Neuronal stem cell (in vitro differentiated cells): Measurements from ENCODE around the gene UPF1.

ENCODE experiments used
- DNase-seq: peaks from one replicate; pipeline ENCODE4 v3.0.0-alpha.2; 2013; ENCODE audit warnings: low spot score
- H2AFZ ChIP-seq: one replicate; pipeline ENCODE4 v1.6.1; 2013; ENCODE audit warnings: mild to moderate bottlenecking, low read length, inconsistent platforms
- H2AK5ac ChIP-seq: 2 replicates; pipeline ENCODE4 v1.6.1; 2013; ENCODE audit warnings: low read depth, mild to moderate bottlenecking, inconsistent platforms, low read length, moderate library complexity, mixed read lengths
- H2BK120ac ChIP-seq: 2 replicates; pipeline ENCODE4 v1.6.1; 2013; ENCODE audit warnings: low read depth, mild to moderate bottlenecking, inconsistent platforms, low read length, moderate library complexity, mixed read lengths
- H2BK12ac ChIP-seq: one replicate; pipeline ENCODE4 v1.6.1; 2013; ENCODE audit warnings: low read length, inconsistent platforms
- H2BK15ac ChIP-seq: 2 replicates; pipeline ENCODE4 v1.6.1; 2013; ENCODE audit warnings: mild to moderate bottlenecking, low read length, inconsistent platforms, mixed read lengths
- H2BK5ac ChIP-seq: one replicate; pipeline ENCODE4 v1.6.1; 2013; ENCODE audit warnings: inconsistent platforms, mild to moderate bottlenecking, low read length, moderate library complexity
- H3K14ac ChIP-seq: one replicate; pipeline ENCODE4 v1.6.1; 2013; ENCODE audit warnings: low read length, inconsistent platforms
- H3K18ac ChIP-seq: 2 replicates; pipeline ENCODE4 v1.6.1; 2013; ENCODE audit warnings: low read length, inconsistent platforms
- H3K23ac ChIP-seq: 2 replicates; pipeline ENCODE4 v1.6.1; 2013; ENCODE audit warnings: low read depth, mild to moderate bottlenecking, mixed read lengths, low read length, inconsistent platforms; ENCODE audit not compliant: poor library complexity
- H3K27ac ChIP-seq: replicated peaks from 3 replicates; pipeline ENCODE4 v1.5.1; 2013; ENCODE audit warnings: low read length, inconsistent platforms
- H3K27me3 ChIP-seq, 3 experiments: 2 replicates each; pipeline ENCODE4 v1.6.1; 2013; ENCODE audit warnings: low read length in 3 of 3, mild to moderate bottlenecking in 2 of 3, inconsistent platforms in 1 of 3, low read depth in 1 of 3, mixed read lengths in 1 of 3, moderate library complexity in 1 of 3; ENCODE audit not compliant: control insufficient read depth in 3 of 3, insufficient read depth in 3 of 3
- H3K36me3 ChIP-seq, 2 donors: replicated peaks in 1 of 2; 2 replicates each; pipeline ENCODE4 v1.6.1; 2013; ENCODE audit warnings: low read length in 2 of 2; ENCODE audit not compliant: control insufficient read depth in 2 of 2, insufficient read depth in 2 of 2
- H3K4ac ChIP-seq: 2 replicates; pipeline ENCODE4 v1.6.1; 2013; ENCODE audit warnings: inconsistent platforms, mild to moderate bottlenecking, low read length, moderate library complexity
- H3K4me1 ChIP-seq, 2 donors: 1 replicate in 1 of 2; 2 replicates in 1 of 2; pipeline ENCODE4 v1.6.1; 2013; ENCODE audit warnings: low read length in 2 of 2, low read depth in 1 of 2; ENCODE audit not compliant: control insufficient read depth in 2 of 2, insufficient read depth in 1 of 2
- H3K4me2 ChIP-seq: one replicate; pipeline ENCODE4 v1.6.1; 2013; ENCODE audit warnings: mild to moderate bottlenecking, low read length, inconsistent platforms; ENCODE audit not compliant: insufficient read depth, poor library complexity, severe bottlenecking
- H3K4me3 ChIP-seq, 2 donors: 2 replicates each; pipeline ENCODE4 v1.5.1; 2013; ENCODE audit warnings: low read length in 2 of 2, mild to moderate bottlenecking in 2 of 2, inconsistent platforms in 1 of 2, moderate library complexity in 1 of 2
- H3K79me1 ChIP-seq: one replicate; pipeline ENCODE4 v1.6.1; 2013; ENCODE audit warnings: low read depth, mild to moderate bottlenecking, inconsistent platforms, low read length, moderate library complexity
- H3K9ac ChIP-seq: one replicate; pipeline ENCODE4 v1.6.1; 2013; ENCODE audit warnings: mild to moderate bottlenecking, low read depth, low read length, inconsistent platforms; ENCODE audit not compliant: poor library complexity
- H3K9me3 ChIP-seq, 2 donors: replicated peaks in 1 of 2; 2 replicates each; pipeline versions ENCODE3 to v1.6.1; 2013; ENCODE audit warnings: low read length in 2 of 2, mild to moderate bottlenecking in 2 of 2, inconsistent platforms in 1 of 2, low read depth in 1 of 2, mixed read lengths in 1 of 2, moderate library complexity in 1 of 2; ENCODE audit not compliant: control insufficient read depth in 2 of 2, insufficient read depth in 1 of 2
- H4K8ac ChIP-seq: one replicate; pipeline ENCODE4 v1.6.1; 2013; ENCODE audit warnings: low read depth, mild to moderate bottlenecking, inconsistent platforms, low read length, moderate library complexity
- H4K91ac ChIP-seq: one replicate; pipeline ENCODE4 v1.6.1; 2013; ENCODE audit warnings: low read length, low read depth, mild to moderate bottlenecking, inconsistent platforms; ENCODE audit not compliant: poor library complexity
- WGBS, 2 donors: extraction: QIAGEN DNeasy Blood & Tissue Kit; methylation state at CpG; one replicate each; pipeline ENCODE4 v1.1.7; 2013; ENCODE audit warnings: missing lambda C conversion rate in 2 of 2, mixed read lengths in 1 of 2; ENCODE audit not compliant: insufficient read length in 2 of 2, insufficient replicate concordance in 1 of 2; ENCODE audit errors: extremely low coverage in 2 of 2; 5-methylcytosine and 5-hydroxymethylcytosine counted together

Gene UPF1

GRCh38 chr19:18861917-18862316 lies 30.2 kb downstream of the UPF1 start:
- H4K91ac ChIP-seq = no peak overlapping the region
- no CpG with 5 or more reads among the region's 12 CpGs for WGBS, 2 donors
- no peaks in the 10 kb centered on the region for H3K27me3 ChIP-seq
- no peak overlapping the region for H3K4me2 ChIP-seq
- no peak overlapping the region for H3K18ac ChIP-seq
- peaks cover 8% of the 10 kb centered on the region for H3K79me1 ChIP-seq
- H3K27ac ChIP-seq = no peak overlapping the region
- no peak for DNase-seq
- no peak overlapping the region for H3K9ac ChIP-seq
- no peaks in the 10 kb centered on the region for H3K4me1 ChIP-seq
- H3K36me3 ChIP-seq = peaks cover 76 to 97% of the 10 kb centered on the region in 2 donors
- no peak overlapping the region for H2BK5ac ChIP-seq
- no peak overlapping the region for H3K14ac ChIP-seq
- no peaks in the 10 kb centered on the region for H3K9me3 ChIP-seq
- no peak overlapping the region for H3K23ac ChIP-seq
- no peak overlapping the region for H3K4me3 ChIP-seq
- H2BK120ac ChIP-seq = no peak overlapping the region
- H2BK15ac ChIP-seq = no peak overlapping the region
- no peak overlapping the region for H3K4ac ChIP-seq
- H2AK5ac ChIP-seq = no peak overlapping the region
- H4K8ac ChIP-seq = no peak overlapping the region
- no peak overlapping the region for H2AFZ ChIP-seq
- no peak overlapping the region for H2BK12ac ChIP-seq

- DNase-seq = no peak
- no peak overlapping the region for H2BK12ac ChIP-seq
- H3K4me1 ChIP-seq = no peaks in the 10 kb centered on the region
- H2AK5ac ChIP-seq = no peak overlapping the region
- H3K9ac ChIP-seq = no peak overlapping the region
- WGBS, 2 donors = no CpG with 5 or more reads among the region's 33 CpGs
- no peak overlapping the region for H2BK5ac ChIP-seq
- no peak overlapping the region for H4K8ac ChIP-seq
- H2AFZ ChIP-seq = no peak overlapping the region
- H3K9me3 ChIP-seq = no peaks in the 10 kb centered on the region
- no peak overlapping the region for H2BK15ac ChIP-seq
- H3K79me1 ChIP-seq = peaks cover 8% of the 10 kb centered on the region
- no peak overlapping the region for H3K4me3 ChIP-seq
- H3K4ac ChIP-seq = no peak overlapping the region
- H3K23ac ChIP-seq = peak overlapping the region; percentile 55
- H3K27ac ChIP-seq = no peak overlapping the region
- no peaks in the 10 kb centered on the region for H3K27me3 ChIP-seq
- H3K4me2 ChIP-seq = no peak overlapping the region
- no peak overlapping the region for H3K18ac ChIP-seq
- no peak overlapping the region for H3K14ac ChIP-seq
- peaks cover 73 to 97% of the 10 kb centered on the region in 2 donors for H3K36me3 ChIP-seq
- no peak overlapping the region for H2BK120ac ChIP-seq
- H4K91ac ChIP-seq = no peak overlapping the region
These were observed 31.4 kb downstream of the UPF1 start for GRCh38 chr19:18862976-18863842.

- Histone ChIP-seq H2AFZ (no peak overlapping the region), H2BK120ac (no peak overlapping the region), H3K18ac (no peak overlapping the region), H3K23ac (peak overlapping the region; percentile 55), H3K79me1 (peaks cover 8% of the 10 kb centered on the region), H2BK5ac (no peak overlapping the region), H2BK12ac (no peak overlapping the region), H3K4me1 (no peaks in the 10 kb centered on the region), H3K4ac (no peak overlapping the region), H3K27ac (no peak overlapping the region), H3K9ac (no peak overlapping the region), H3K36me3 (peaks cover 68 to 93% of the 10 kb centered on the region in 2 donors), H3K14ac (no peak overlapping the region), H2AK5ac (no peak overlapping the region), H3K27me3 (no peaks in the 10 kb centered on the region), H3K4me3 (no peak overlapping the region), H4K91ac (no peak overlapping the region), H3K9me3 (no peaks in the 10 kb centered on the region), H4K8ac (no peak overlapping the region), H3K4me2 (no peak overlapping the region), H2BK15ac (no peak overlapping the region)
- WGBS, 2 donors = no CpG with 5 or more reads among the region's 16 CpGs
- DNase-seq = no peak
These were observed 32.1 kb downstream of the UPF1 start for GRCh38 chr19:18863843-18864362.

GRCh38 chr19:18865106-18865972 lies 33.6 kb downstream of the UPF1 start:
- Histone ChIP-seq H3K36me3 (peaks cover 54 to 82% of the 10 kb centered on the region in 2 donors), H3K79me1 (peaks cover 8% of the 10 kb centered on the region), H2AK5ac (no peak overlapping the region), H3K18ac (no peak overlapping the region), H2BK15ac (no peak overlapping the region), H4K91ac (no peak overlapping the region), H4K8ac (no peak overlapping the region), H3K4ac (no peak overlapping the region), H2BK5ac (no peak overlapping the region), H3K4me3 (no peak overlapping the region), H3K14ac (no peak overlapping the region), H3K23ac (peak overlapping the region; percentile 55), H2BK12ac (no peak overlapping the region), H3K4me2 (no peak overlapping the region), H3K9me3 (no peaks in the 10 kb centered on the region), H3K4me1 (no peaks in the 10 kb centered on the region), H2BK120ac (no peak overlapping the region), H3K27me3 (no peaks in the 10 kb centered on the region), H3K27ac (no peak overlapping the region), H3K9ac (no peak overlapping the region), H2AFZ (no peak overlapping the region)
- no CpG with 5 or more reads among the region's 27 CpGs for WGBS, 2 donors
- DNase-seq = no peak
